Superior temporal gyrus (tissue), 1 donor: ENCODE data around the gene PCDHB12.
"Not testable (repeated sequence)": the region's sequence is repeated elsewhere in the genome, so short reads cannot be mapped to it uniquely, and the experiment has no call there.

Experiments
- DNase-seq: peaks from one replicate; pipeline ENCODE4 v3.0.0-alpha.2; 2016; ENCODE audit errors: extremely low spot score

The PCDHB12 gene

GRCh38 chr5:141210281-141210680 lies 1.8 kb downstream of the PCDHB12 start:
- DNase-seq, result not testable (repeated sequence)

GRCh38 chr5:141210849-141211248 lies 2.3 kb downstream of the PCDHB12 start:
- DNase-seq, result not testable (repeated sequence)

- peak; percentile 45 for DNase-seq
Observed at GRCh38 chr5:141213656-141214339, 5.3 kb downstream of the PCDHB12 start, which contains the start of gene PCDHB13. Gene PCDHB13 (plus strand): TSS chr5:141213919. CDS start chr5:141214124, 205 bp downstream.

- DNase-seq, result not testable (repeated sequence)
Observed at GRCh38 chr5:141214583-141214982, 6.1 kb downstream of the PCDHB12 start.

GRCh38 chr5:141215504-141215903 lies 7.0 kb downstream of the PCDHB12 start:
- not testable (repeated sequence) for DNase-seq

GRCh38 chr5:141216035-141216434 lies 7.5 kb downstream of the PCDHB12 start:
- DNase-seq, result not testable (repeated sequence)

- DNase-seq, result peak; percentile 38
Observed at GRCh38 chr5:141223112-141223783, 14.7 kb downstream of the PCDHB12 start, which contains the start of gene PCDHB14. Gene PCDHB14 (plus strand): TSS chr5:141223343. CDS start chr5:141223506, 163 bp downstream.

GRCh38 chr5:141224844-141225243 lies 16.3 kb downstream of the PCDHB12 start:
- not testable (repeated sequence) for DNase-seq

- not testable (repeated sequence) for DNase-seq
Observed at GRCh38 chr5:141225421-141225820, 16.9 kb downstream of the PCDHB12 start.

GRCh38 chr5:141234109-141234667 lies 25.7 kb downstream of the PCDHB12 start:
- DNase-seq, result no peak

GRCh38 chr5:141235922-141236321 lies 27.4 kb downstream of the PCDHB12 start:
- DNase-seq, result not testable (repeated sequence)

GRCh38 chr5:141236516-141237313 lies 28.2 kb downstream of the PCDHB12 start:
- DNase-seq, result no peak

- DNase-seq, result no peak
Observed at GRCh38 chr5:141241496-141241895, 33.0 kb downstream of the PCDHB12 start.

GRCh38 chr5:141245250-141245717 lies 36.8 kb downstream of the PCDHB12 start, which contains the start of gene PCDHB15:
Gene PCDHB15 (plus strand): TSS chr5:141245395. CDS start chr5:141245579, 184 bp downstream.
- DNase-seq, result peak; percentile 63

GRCh38 chr5:141246971-141247370 lies 38.5 kb downstream of the PCDHB12 start:
- not testable (repeated sequence) for DNase-seq

GRCh38 chr5:141247434-141247833 lies 38.9 kb downstream of the PCDHB12 start:
- not testable (repeated sequence) for DNase-seq

- no peak for DNase-seq
Observed at GRCh38 chr5:141250576-141250975, 42.1 kb downstream of the PCDHB12 start.

GRCh38 chr5:141258464-141258863 lies 49.9 kb downstream of the PCDHB12 start:
- DNase-seq, result no peak

GRCh38 chr5:141258948-141259347 lies 50.4 kb downstream of the PCDHB12 start:
- DNase-seq, result no peak

- no peak for DNase-seq
Observed at GRCh38 chr5:141260458-141261237, 52.1 kb downstream of the PCDHB12 start.

GRCh38 chr5:141261238-141261546 lies 52.7 kb downstream of the PCDHB12 start:
- DNase-seq, result no peak
